GM18861 (cell line): Measurements from ENCODE around the gene VWA5B2.

ENCODE experiments used
- ATAC-seq: cut with Tn5 transposase; IDR thresholded peaks from one replicate; pipeline ENCODE4 v1.9.1; 2021; ENCODE audit not compliant: unreplicated experiment

The VWA5B2 gene

GRCh38 chr3:184229394-184230080, at the start of gene VWA5B2:
VWA5B2 (plus strand) TSS chr3:184229585; CDS start chr3:184230529, 944 bp downstream.
- ATAC-seq: peak; percentile 70

DNA sequence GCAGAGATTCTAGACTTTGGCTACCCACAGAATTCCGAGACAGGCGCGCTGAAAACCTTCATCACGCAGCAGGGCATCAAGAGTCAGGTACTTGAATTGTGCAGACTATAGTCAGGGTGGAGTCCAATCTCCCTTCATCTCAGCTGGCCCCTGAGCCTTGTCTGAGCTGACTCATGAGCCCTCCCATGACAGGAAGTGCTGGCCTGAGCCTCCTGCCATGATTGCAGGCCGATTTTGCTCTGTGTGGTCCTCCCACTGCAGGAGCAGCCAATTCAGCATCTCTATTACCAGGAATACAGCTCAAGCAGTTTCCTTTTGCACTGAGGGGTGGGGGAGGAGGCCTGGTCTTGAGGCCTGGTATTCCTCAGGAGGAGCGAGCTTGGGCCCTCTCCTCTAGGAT, 49.2 kb upstream of the VWA5B2 start:
- ATAC-seq: no peak

- no peak for ATAC-seq
These were observed 47.8 kb upstream of the VWA5B2 start for GRCh38 chr3:184181596-184181995.

GRCh38 chr3:184183679-184184078, 45.7 kb upstream of the VWA5B2 start:
- ATAC-seq: no peak

DNA sequence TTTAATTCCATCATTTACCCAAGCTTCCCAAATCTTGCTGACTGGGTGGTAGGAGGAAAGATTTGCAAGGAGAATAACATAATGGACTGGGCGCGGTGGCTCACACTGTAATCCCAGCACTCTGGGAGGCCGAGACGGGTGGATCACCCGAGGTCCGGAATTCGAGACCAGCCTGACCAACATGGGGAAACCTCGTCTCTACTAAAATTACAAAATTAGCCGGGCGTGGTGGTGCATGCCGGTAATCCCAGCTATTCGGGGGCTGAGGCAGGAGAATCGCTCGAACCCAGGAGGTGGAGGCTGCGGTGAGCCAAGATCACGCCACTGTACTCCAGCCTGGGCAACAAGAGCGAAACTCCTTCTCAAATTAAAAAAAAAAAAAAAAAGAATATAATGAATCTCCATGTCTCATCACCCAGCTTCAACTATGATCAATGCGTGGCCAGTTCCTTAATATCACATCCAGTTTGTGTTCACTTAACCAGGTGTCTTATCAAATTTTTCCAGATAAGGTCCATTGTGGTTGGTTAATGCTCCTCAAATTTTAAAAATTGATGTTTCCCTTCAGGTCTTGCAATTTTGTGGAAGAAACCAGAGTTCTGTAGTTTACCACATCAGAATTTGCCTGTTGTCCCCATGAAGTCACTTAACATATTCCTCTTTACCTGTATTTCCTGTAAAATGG, 44.7 kb upstream of the VWA5B2 start:
- no peak for ATAC-seq

- ATAC-seq: peak; percentile 93
These were observed 43.8 kb upstream of the VWA5B2 start for GRCh38 chr3:184185461-184186183.

- ATAC-seq: peak; percentile 11
These were observed 43.0 kb upstream of the VWA5B2 start, which contains the start of gene ABCF3 for GRCh38 chr3:184186184-184186901. ABCF3 (plus strand) TSS chr3:184186199; CDS start chr3:184186208, 9 bp downstream.

GRCh38 chr3:184186902-184187207, 42.5 kb upstream of the VWA5B2 start:
- ATAC-seq: no peak

DNA sequence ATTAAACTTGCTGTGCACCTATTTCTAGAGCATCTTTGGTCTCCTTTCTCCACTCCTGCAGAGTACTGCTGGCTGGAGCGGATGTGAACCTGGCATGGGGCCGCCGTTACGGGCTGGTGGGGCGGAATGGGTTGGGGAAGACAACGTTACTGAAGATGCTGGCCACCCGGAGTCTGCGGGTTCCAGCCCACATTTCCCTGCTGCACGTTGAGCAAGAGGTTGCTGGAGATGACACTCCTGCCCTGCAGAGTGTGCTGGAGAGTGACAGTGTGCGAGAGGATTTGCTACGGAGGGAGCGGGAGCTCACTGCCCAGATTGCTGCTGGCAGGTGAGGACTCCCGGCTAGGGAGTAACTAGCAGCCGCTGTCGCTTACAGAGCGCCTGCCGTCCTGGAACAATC, 41.3 kb upstream of the VWA5B2 start:
- no peak for ATAC-seq

GRCh38 chr3:184189421-184189820, 40.0 kb upstream of the VWA5B2 start:
- no peak for ATAC-seq

DNA sequence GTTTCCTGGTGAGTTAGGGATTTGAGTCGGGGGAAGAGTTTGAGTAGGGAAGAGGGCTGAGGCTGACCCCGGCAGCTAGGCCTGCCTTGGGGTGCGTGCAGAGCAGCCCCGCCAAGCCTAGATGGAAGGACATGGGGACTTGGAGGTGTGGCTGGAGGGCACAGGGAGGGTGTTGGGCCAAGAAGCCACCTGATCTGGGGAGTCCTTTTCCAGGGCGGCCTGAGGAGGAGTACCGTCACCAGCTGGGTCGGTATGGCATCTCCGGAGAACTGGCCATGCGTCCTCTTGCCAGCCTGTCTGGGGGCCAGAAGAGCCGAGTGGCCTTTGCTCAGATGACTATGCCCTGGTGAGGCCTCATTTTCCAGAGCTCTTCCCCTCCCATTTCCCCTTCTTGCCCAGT, 36.5 kb upstream of the VWA5B2 start:
- no peak for ATAC-seq

GRCh38 chr3:184193991-184194539, 35.3 kb upstream of the VWA5B2 start:
- no peak for ATAC-seq

DNA sequence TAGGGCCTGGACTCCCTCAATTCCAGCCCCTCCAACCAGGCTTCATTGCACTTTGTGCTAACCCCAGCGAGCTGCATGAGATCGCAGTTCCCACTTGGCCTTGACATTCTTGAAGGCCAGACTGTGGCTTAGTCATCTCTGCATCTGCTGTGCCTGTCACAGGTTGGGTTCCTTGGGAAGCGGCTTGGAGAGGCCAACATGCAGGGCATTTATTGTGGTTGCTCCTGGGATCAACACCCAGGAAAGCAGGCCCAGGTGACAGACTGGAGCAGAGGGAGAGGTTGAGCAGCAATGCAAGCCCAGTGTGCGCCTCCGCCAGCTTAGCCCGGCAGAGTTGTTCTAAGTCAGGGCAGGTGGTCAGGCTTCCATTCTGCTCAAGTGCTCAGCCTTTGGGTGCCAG, 32.8 kb upstream of the VWA5B2 start:
- no peak for ATAC-seq

DNA sequence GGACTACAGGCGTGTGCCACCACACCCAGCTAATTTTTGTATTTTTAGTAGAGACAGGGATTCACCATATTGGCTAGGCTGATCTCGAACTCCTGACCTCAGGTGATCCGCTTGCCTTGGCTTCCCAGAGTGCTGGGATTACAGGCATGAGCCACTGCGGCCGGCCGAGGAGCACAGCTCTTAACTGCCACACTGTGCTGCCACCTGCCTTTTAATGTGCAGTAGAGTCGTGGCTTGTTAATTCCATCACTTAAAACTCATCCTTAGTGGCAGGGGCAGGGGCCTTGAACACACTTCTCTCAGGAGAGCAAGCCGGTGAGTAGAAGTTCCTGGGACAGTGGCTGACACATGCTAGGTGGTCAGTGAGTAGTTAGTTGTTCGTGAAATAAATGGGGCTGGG, 30.9 kb upstream of the VWA5B2 start:
- ATAC-seq: no peak

DNA sequence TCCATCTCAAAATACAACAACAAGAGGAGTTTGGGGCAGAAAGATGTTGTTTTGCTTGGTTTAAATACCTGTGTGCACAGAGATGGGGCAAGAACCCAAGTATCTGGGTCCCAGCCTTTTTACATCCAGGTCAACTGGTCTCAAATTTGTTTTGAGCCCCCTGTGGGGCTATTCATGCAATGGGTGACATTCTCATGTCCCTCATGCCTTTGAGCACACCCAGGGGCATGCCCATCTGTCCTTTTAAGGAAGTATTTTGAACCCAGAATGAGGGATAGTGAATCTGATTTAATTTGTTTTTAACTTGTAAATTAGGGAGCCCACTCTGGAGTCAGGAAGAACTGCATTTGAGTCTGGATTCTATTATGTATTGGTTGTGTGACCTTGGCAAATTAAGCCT, 28.6 kb upstream of the VWA5B2 start:
- no peak for ATAC-seq

DNA sequence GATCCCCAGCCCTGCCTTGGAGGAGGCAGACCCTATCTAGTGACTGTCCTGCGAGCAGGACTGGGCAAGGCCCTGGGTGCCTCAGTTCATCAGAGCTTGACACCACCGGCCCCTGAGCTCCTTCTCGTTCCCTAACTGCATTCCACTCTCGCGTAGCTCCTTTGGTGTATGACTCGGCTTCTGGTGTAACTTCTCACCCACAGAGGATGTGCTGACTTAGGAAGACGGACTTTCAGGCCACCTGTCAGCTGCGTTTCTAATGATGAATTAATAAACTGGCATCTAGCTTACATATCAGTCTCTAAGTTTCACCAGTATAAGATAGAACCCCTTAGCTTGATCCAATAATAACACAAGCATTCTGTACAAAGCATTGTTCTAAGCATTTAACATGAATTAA, 25.9 kb upstream of the VWA5B2 start:
- no peak for ATAC-seq

DNA sequence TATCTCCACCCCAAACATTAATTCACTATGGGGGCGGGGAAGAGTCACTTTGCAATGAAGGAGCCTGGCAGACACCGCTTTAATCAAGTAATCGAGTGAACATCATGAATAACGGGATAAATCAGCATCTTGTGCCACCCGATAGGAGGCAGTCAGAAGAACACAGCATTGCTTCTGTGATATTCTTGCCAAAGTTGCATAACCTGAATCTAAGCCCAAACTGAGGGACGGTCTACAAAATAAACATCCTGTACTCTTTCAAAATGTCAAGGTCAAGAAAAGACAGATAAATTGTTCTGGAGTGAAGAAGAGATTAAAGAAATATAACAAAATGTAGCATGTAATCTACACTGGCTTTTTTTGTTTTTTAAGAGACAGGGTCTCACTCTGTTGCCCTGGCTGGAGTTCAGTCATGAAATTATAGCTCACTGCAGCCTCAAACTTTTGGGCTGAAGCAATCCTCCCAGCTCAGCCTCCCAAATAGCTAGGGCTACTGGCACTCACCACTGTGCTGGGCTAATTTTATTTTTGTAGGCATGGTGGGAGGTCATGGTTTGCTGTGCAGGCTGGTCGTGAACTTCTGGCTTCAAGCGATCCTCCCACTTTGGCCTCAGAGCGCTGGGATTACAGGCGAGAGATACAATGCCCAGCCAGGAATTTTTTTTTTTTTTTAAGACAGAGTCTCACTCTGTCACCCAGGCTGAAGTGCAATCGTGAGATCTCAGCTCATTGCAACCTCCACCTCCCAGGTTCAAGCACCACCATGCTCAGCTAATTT, 20.1 kb upstream of the VWA5B2 start:
- no peak for ATAC-seq

- no peak for ATAC-seq
These were observed 18.1 kb upstream of the VWA5B2 start for GRCh38 chr3:184211297-184211696.

DNA sequence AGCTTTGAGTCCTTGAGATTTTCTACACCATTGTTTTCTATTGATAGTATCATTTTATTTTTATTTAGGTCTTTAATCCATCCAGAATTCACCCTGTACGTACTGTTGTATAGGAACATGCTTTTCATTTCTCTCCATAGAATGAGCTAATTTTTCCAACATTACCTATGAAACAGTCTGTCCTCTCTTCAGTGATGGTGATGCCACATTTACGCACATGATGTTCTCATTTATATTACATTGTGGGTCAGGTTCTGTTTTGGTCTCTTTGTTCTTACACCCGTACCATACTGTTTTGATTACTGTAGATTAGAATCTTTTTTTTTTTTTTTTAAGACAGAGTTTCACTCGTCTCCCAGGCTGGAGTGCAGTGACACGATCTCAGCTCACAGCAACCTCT, 17.7 kb upstream of the VWA5B2 start:
- ATAC-seq: no peak

- no peak for ATAC-seq
These were observed 10.6 kb upstream of the VWA5B2 start for GRCh38 chr3:184218814-184219213.
